GM19351 (cell line): ENCODE results near the gene TXNDC8.
A peak's percentile ranks its signal among the peaks of the same experiment; 100 is the strongest.
"Not testable (repeated sequence)": the region's sequence is repeated elsewhere in the genome, so short reads cannot be mapped to it uniquely, and the experiment has no call there.

ENCODE experiments used
- ATAC-seq: cut with Tn5 transposase; IDR thresholded peaks from one replicate; pipeline ENCODE4 v1.9.1; 2021; ENCODE audit warnings: mild to moderate bottlenecking, moderate library complexity; ENCODE audit not compliant: unreplicated experiment

TXNDC8 gene

GRCh38 chr9:110328763-110329162 lies 8.9 kb downstream of the TXNDC8 start:
- no peak for ATAC-seq

- ATAC-seq: no peak
Observed at GRCh38 chr9:110327716-110328115, 9.9 kb downstream of the TXNDC8 start.

- no peak for ATAC-seq
Observed at GRCh38 chr9:110323818-110324217, 13.8 kb downstream of the TXNDC8 start.

- no peak for ATAC-seq
Observed at GRCh38 chr9:110320651-110321445, 16.8 kb downstream of the TXNDC8 start.

- no peak for ATAC-seq
Observed at GRCh38 chr9:110319781-110320492, 17.7 kb downstream of the TXNDC8 start.

GRCh38 chr9:110317911-110318310 lies 19.8 kb downstream of the TXNDC8 start:
- no peak for ATAC-seq

GRCh38 chr9:110316261-110317075 lies 21.2 kb downstream of the TXNDC8 start:
- peak; percentile 99 for ATAC-seq

- not testable (repeated sequence) for ATAC-seq
Observed at GRCh38 chr9:110311978-110312377, 25.7 kb downstream of the TXNDC8 start.

GRCh38 chr9:110309681-110310080 lies 28.0 kb downstream of the TXNDC8 start:
- no peak for ATAC-seq

GRCh38 chr9:110308633-110309038 lies 29.0 kb downstream of the TXNDC8 start:
- ATAC-seq: peak; percentile 60

- ATAC-seq: no peak
Observed at GRCh38 chr9:110307191-110307590, 30.5 kb downstream of the TXNDC8 start.

GRCh38 chr9:110303133-110303532 lies 34.5 kb downstream of the TXNDC8 start:
- ATAC-seq: no peak

GRCh38 chr9:110298043-110298605 lies 39.5 kb downstream of the TXNDC8 start:
- no peak for ATAC-seq

- no peak for ATAC-seq
Observed at GRCh38 chr9:110293248-110293647, 44.4 kb downstream of the TXNDC8 start.

GRCh38 chr9:110291921-110292557 lies 45.6 kb downstream of the TXNDC8 start:
- no peak for ATAC-seq

- no peak for ATAC-seq
Observed at GRCh38 chr9:110290001-110290400, 47.7 kb downstream of the TXNDC8 start.

- no peak for ATAC-seq
Observed at GRCh38 chr9:110288503-110288902, 49.2 kb downstream of the TXNDC8 start.

GRCh38 chr9:110287289-110287680 lies 50.4 kb downstream of the TXNDC8 start:
- no peak for ATAC-seq

GRCh38 chr9:110284211-110284844 lies 53.3 kb downstream of the TXNDC8 start:
- no peak for ATAC-seq

GRCh38 chr9:110283751-110284150 lies 53.9 kb downstream of the TXNDC8 start:
- ATAC-seq: no peak
